PC-9 (cell line): ENCODE data around the gene CELF2.

ENCODE experiments used
- EZH2 ChIP-seq: fragments of 200-600 bp; sonication (generic); IDR thresholded peaks from 2 replicates; pipeline ENCODE4 v1.8.0; 2017; ENCODE audit warnings: antibody characterized with exemption, low read depth
- TF ChIP-seq, protein P1 (sequence below): fragments of 200-600 bp; sonication (generic); conservative IDR thresholded peaks from 2 replicates; pipeline ENCODE4 v1.6.1; 2017; ENCODE audit warnings: mixed run types, antibody characterized with exemption, mild to moderate bottlenecking, moderate library complexity

DNA sequence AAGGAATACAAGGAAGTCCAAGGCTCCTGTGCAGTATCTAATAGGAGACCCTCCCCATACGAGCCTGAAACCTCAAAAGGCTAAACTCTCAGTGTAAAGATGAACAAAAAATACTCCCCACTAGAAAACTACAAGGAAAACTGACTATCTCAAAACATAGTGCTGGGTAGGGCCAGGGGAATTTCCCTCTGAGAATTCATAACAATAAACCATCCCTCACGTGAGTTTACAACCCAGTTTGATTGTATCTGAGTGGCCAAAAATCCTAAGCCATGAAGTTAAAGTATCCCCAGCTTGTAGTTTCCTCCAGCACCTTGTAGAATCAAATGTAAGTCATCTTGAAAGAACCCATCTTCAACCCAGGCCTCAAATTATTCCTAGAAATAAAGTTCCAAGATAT is 293.4 kb downstream of the CELF2 start:
- TF ChIP-seq, protein P1, sequence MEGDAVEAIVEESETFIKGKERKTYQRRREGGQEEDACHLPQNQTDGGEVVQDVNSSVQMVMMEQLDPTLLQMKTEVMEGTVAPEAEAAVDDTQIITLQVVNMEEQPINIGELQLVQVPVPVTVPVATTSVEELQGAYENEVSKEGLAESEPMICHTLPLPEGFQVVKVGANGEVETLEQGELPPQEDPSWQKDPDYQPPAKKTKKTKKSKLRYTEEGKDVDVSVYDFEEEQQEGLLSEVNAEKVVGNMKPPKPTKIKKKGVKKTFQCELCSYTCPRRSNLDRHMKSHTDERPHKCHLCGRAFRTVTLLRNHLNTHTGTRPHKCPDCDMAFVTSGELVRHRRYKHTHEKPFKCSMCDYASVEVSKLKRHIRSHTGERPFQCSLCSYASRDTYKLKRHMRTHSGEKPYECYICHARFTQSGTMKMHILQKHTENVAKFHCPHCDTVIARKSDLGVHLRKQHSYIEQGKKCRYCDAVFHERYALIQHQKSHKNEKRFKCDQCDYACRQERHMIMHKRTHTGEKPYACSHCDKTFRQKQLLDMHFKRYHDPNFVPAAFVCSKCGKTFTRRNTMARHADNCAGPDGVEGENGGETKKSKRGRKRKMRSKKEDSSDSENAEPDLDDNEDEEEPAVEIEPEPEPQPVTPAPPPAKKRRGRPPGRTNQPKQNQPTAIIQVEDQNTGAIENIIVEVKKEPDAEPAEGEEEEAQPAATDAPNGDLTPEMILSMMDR: no peak
- no peak for TF ChIP-seq EZH2
